HCT116 (cell line): Measurements from ENCODE around the gene NFAT5. TPM values are rescaled to one million over a fixed set of nuclear protein-coding genes. Genes with fewer than 3 reads are reported as not detected.
"Not testable (repeated sequence)": the region's sequence is repeated elsewhere in the genome, so short reads cannot be mapped to it uniquely, and the experiment has no call there.

Experiments
- ATAC-seq: fragments of 200-7000 bp; cut with Tn5 transposase; 2 replicates; pipeline ENCODE4 v1.9.1; 2020; ENCODE audit warnings: mild to moderate bottlenecking, moderate library complexity
- BruUV-seq: library from RNA; stranded (reverse); fragments of 400-500 nt; replicated peaks from 2 replicates; lab custom pipeline; 2021; lab: Mats Ljungman, UMichigan
- CTCF ChIA-PET: fragments of 300-600 bp; sonication (Branson Sonifier 250); formaldehyde crosslinking; loops from one replicate; lab custom pipeline; 2021; ENCODE audit warnings: antibody characterized with exemption; lab: Charles Lee
- POLR2A ChIA-PET: fragments of 300-600, 350-600 bp; sonication (Branson Sonifier 250); formaldehyde crosslinking; loops from one replicate; lab custom pipeline; 2021; ENCODE audit warnings: antibody characterized with exemption; lab: Charles Lee
- RAD21 ChIA-PET, 2 experiments: fragments of 300-600 bp; sonication (Branson Sonifier 250); formaldehyde crosslinking; loops; one replicate each; lab custom pipeline; 2023; ENCODE audit warnings: low total read pairs in 2 of 2; ENCODE audit not compliant: uncharacterized antibody in 2 of 2, unreplicated experiment in 2 of 2, low non-redundant PET in 1 of 2; lab: Charles Lee
- DNase-seq: peaks from one replicate; pipeline ENCODE4 v3.0.0-alpha.2; 2010; ENCODE audit warnings: low read depth, low spot score
- H2AFZ ChIP-seq: fragments of 200-600 bp; shearing (Covaris generic), sonication (generic); 2 replicates; pipeline ENCODE4 v1.6.1; 2017; ENCODE audit warnings: low read depth, mixed run types, mixed read lengths, antibody characterized with exemption, low read length; ENCODE audit not compliant: poor library complexity, severe bottlenecking
- H3K27ac ChIP-seq: 2 replicates; pipeline ENCODE4 v1.5.1; 2012; ENCODE audit warnings: low read depth, low read length
- H3K27me3 ChIP-seq: fragments of 200-600 bp; sonication (generic); 2 replicates; pipeline ENCODE4 v1.6.1; 2016; ENCODE audit warnings: mixed run types, low read length, mixed read lengths; ENCODE audit not compliant: insufficient read depth
- H3K36me3 ChIP-seq, 2 experiments: fragments of 200-500 bp in 1 of 2; fragments of 200-600 bp in 1 of 2; sonication (Bioruptor generic) in 1 of 2; sonication (generic) in 1 of 2; 2 replicates each; pipeline versions ENCODE4 v1.5.1 to v1.6.1; 2014 to 2016; ENCODE audit warnings: low read length in 2 of 2, inconsistent platforms in 1 of 2, mixed read lengths in 1 of 2, mixed run types in 1 of 2; ENCODE audit not compliant: insufficient read depth in 2 of 2, control insufficient read depth in 1 of 2
- H3K4me1 ChIP-seq, 2 experiments: fragments of 200-600 bp in 1 of 2; sonication (generic) in 1 of 2; 2 replicates each; pipeline versions ENCODE4 v1.5.1 to v1.6.1; 2012 to 2017; ENCODE audit warnings: low read length in 2 of 2, inconsistent platforms in 1 of 2, mild to moderate bottlenecking in 1 of 2, mixed read lengths in 1 of 2, mixed run types in 1 of 2, moderate library complexity in 1 of 2; ENCODE audit not compliant: insufficient read depth in 2 of 2, control insufficient read depth in 1 of 2
- H3K4me2 ChIP-seq: fragments of 200-600 bp; sonication (generic); 2 replicates; pipeline ENCODE4 v1.6.1; 2017; ENCODE audit warnings: mixed run types, low read length, mixed read lengths
- H3K4me3 ChIP-seq, 2 experiments: fragments of 200-600 bp in 1 of 2; sonication (generic) in 1 of 2; replicated peaks in 1 of 2; 2 replicates each; pipeline ENCODE4 v1.5.1; 2011 to 2016; ENCODE audit warnings: low read length in 2 of 2, control low read depth in 1 of 2, low read depth in 1 of 2, mild to moderate bottlenecking in 1 of 2, mixed read lengths in 1 of 2, mixed run types in 1 of 2
- H3K79me2 ChIP-seq: fragments of 200-600 bp; sonication (generic); 2 replicates; pipeline ENCODE4 v1.6.1; 2017; ENCODE audit warnings: mild to moderate bottlenecking, mixed run types, low read length, moderate library complexity, mixed read lengths; ENCODE audit not compliant: insufficient read depth
- H3K9ac ChIP-seq: fragments of 200-600 bp; sonication (generic); 2 replicates; pipeline ENCODE4 v1.6.1; 2016; ENCODE audit warnings: low read length, mixed read lengths
- H3K9me2 ChIP-seq: fragments of 200-600 bp; sonication (generic), shearing (Covaris generic); 2 replicates; pipeline ENCODE4 v1.6.1; 2017; ENCODE audit warnings: mixed run types, mild to moderate bottlenecking, moderate library complexity; ENCODE audit not compliant: insufficient read depth
- H3K9me3 ChIP-seq, 2 experiments: fragments of 200-500 bp in 1 of 2; fragments of 200-600 bp in 1 of 2; sonication (Bioruptor generic) in 1 of 2; sonication (generic) in 1 of 2; 2 replicates each; pipeline ENCODE4 v1.6.1; 2014 to 2017; ENCODE audit warnings: low read length in 2 of 2, mixed read lengths in 2 of 2, inconsistent platforms in 1 of 2, low read depth in 1 of 2, mild to moderate bottlenecking in 1 of 2, mixed run types in 1 of 2, moderate library complexity in 1 of 2; ENCODE audit not compliant: control insufficient read depth in 1 of 2, insufficient read depth in 1 of 2
- H4K20me1 ChIP-seq: fragments of 200-600 bp; sonication (generic), shearing (Covaris generic); 2 replicates; pipeline ENCODE4 v1.6.1; 2017; ENCODE audit warnings: mixed run types, mild to moderate bottlenecking, moderate library complexity; ENCODE audit not compliant: insufficient read depth
- CBX3 ChIP-seq: IDR thresholded peaks from 2 replicates; pipeline ENCODE4 v1.6.1; 2012; ENCODE audit warnings: low read depth
- CTCF ChIP-seq, 3 experiments: fragments of 200-600 bp in 1 of 3; sonication (generic) in 1 of 3; IDR thresholded peaks in 2 of 3; conservative IDR thresholded peaks in 1 of 3; 2 replicates each; pipeline ENCODE4 v1.5.1; 2012 to 2017; ENCODE audit warnings: low read depth in 2 of 3, low read length in 2 of 3, antibody characterized with exemption in 1 of 3, borderline replicate concordance in 1 of 3, control low read depth in 1 of 3, mild to moderate bottlenecking in 1 of 3, mixed read lengths in 1 of 3, mixed run types in 1 of 3, moderate library complexity in 1 of 3; ENCODE audit not compliant: insufficient read depth in 1 of 3
- EGR1 ChIP-seq: IDR thresholded peaks from 2 replicates; pipeline ENCODE4 v1.6.1; 2012; ENCODE audit warnings: low read depth
- ELF1 ChIP-seq: IDR thresholded peaks from 2 replicates; pipeline ENCODE4 v1.6.1; 2012; ENCODE audit warnings: low read depth, borderline replicate concordance
- EZH2 ChIP-seq: fragments of 200-600 bp; sonication (generic); IDR thresholded peaks from 2 replicates; pipeline ENCODE4 v1.6.1; 2017; ENCODE audit warnings: antibody characterized with exemption, mixed run types
- EZH2phosphoT487 ChIP-seq: fragments of 200-600 bp; IDR thresholded peaks from 2 replicates; pipeline ENCODE4 v1.6.1; 2018; ENCODE audit warnings: antibody characterized with exemption, borderline replicate concordance
- MAX ChIP-seq: IDR thresholded peaks from 2 replicates; pipeline ENCODE4 v1.6.1; 2012
- POLR2A ChIP-seq: IDR thresholded peaks from 2 replicates; pipeline ENCODE4 v1.7.0; 2011; ENCODE audit warnings: borderline replicate concordance; ENCODE audit not compliant: insufficient read depth, insufficient read length; ENCODE audit errors: extremely low read depth
- SIN3A ChIP-seq: IDR thresholded peaks from 2 replicates; pipeline ENCODE4 v1.6.1; 2012; ENCODE audit warnings: low read depth
- SP1 ChIP-seq: IDR thresholded peaks from 2 replicates; pipeline ENCODE4 v1.6.1; 2012; ENCODE audit warnings: low read depth
- ZFX ChIP-seq: fragments of 450-650 bp; IDR thresholded peaks from 2 replicates; pipeline ENCODE4 v1.6.1; 2017
- ZNF274 ChIP-seq: fragments of 200-500 bp; sonication (Bioruptor generic); IDR thresholded peaks from 2 replicates; pipeline ENCODE4 v1.6.1; 2014; ENCODE audit warnings: mild to moderate bottlenecking, low read depth, low read length, inconsistent platforms
- intact Hi-C: fragments of 100-400 bp; cut with micrococcal nuclease; formaldehyde crosslinking; loops from 2 replicates; pipeline ENCODE4 v1.10.0; 2022
- total RNA-seq: library from RNA; stranded (reverse); gene quantifications from one replicate; pipeline ENCODE4 v1.2.1, GENCODE V29; 2021; ENCODE audit not compliant: unreplicated experiment

Gene NFAT5
- total RNA-seq, 1 experiment from 2014 or later = 67.4 TPM

GRCh38 chr16:69544088-69544487, 21.7 kb upstream of the NFAT5 start:
- H3K36me3 ChIP-seq = no peaks in the 10 kb centered on the region
- DNase-seq (no peak), ATAC-seq (no peak)
- H3K4me1 ChIP-seq = peaks cover 19 to 22% of the 10 kb centered on the region in 2 experiments
- intact Hi-C loops = no loop called here
- H3K9me3 ChIP-seq = no peaks in the 10 kb centered on the region
- no peak overlapping the region for H3K4me2 ChIP-seq
- RAD21 ChIA-PET = no interaction called here
- no peaks in the 10 kb centered on the region for H3K9me2 ChIP-seq
- no peaks in the 10 kb centered on the region for H3K27me3 ChIP-seq
- no peak overlapping the region for H2AFZ ChIP-seq
- POLR2A ChIA-PET = interaction anchor here (1.4 to 3.9 kb wide), 2 partner anchors 14 to 182 kb away, joined by 3 to 18 read pairs; partner anchors contain the start of gene NQO1
- CTCF ChIA-PET = no interaction called here
- BruUV-seq = no TSS peak
- no peak overlapping the region for H3K9ac ChIP-seq
- H3K79me2 ChIP-seq = no peaks in the 10 kb centered on the region
- H3K27ac ChIP-seq = no peak overlapping the region
- no peak overlapping the region for H3K4me3 ChIP-seq
- H4K20me1 ChIP-seq = no peaks in the 10 kb centered on the region
- TF ChIP-seq SP1 = no peak
- no peak for TF ChIP-seq EZH2phosphoT487
- TF ChIP-seq POLR2A = no peak
- no peak for TF ChIP-seq EZH2
- TF ChIP-seq ZFX = no peak
- TF ChIP-seq ZNF274 = no peak
- no peak for TF ChIP-seq MAX
- no peak for TF ChIP-seq ELF1
- no peak for TF ChIP-seq SIN3A
- TF ChIP-seq EGR1 = no peak
- no peak for TF ChIP-seq CTCF (IDR thresholded peaks at IDR 0.05 in 2 of 3, conservative IDR thresholded peaks at IDR 0.05 in 1 of 3; ENCODE audit: borderline replicate concordance in 1 of 3, insufficient read depth in 1 of 3, low read depth in 2 of 3, low read length in 2 of 3)
- no peak for TF ChIP-seq CBX3

GRCh38 chr16:69546663-69547062, 19.1 kb upstream of the NFAT5 start:
- H3K79me2 ChIP-seq, H3K36me3 ChIP-seq, H3K9me2 ChIP-seq, H2AFZ ChIP-seq, ATAC-seq, RAD21 ChIA-PET, BruUV-seq, H3K27ac ChIP-seq, H3K9me3 ChIP-seq, H3K9ac ChIP-seq, CTCF ChIA-PET, H3K4me2 ChIP-seq, H4K20me1 ChIP-seq, H3K4me3 ChIP-seq, H3K27me3 ChIP-seq, DNase-seq, intact Hi-C loops: not testable (repeated sequence)
- peaks cover 10 to 11% of the 10 kb centered on the region in 2 experiments; a peak in 3 of 4 replicates for H3K4me1 ChIP-seq
- POLR2A ChIA-PET = interaction anchor here (1.0 to 3.9 kb wide), 2 partner anchors 9 to 17 kb away, joined by 3 to 18 read pairs; no protein-coding TSS in a partner anchor
